ENCODE measurements around the gene NFATC2. TPM values are rescaled to one million over a fixed set of nuclear protein-coding genes. Genes with fewer than 3 reads are reported as not detected.

NFATC2 gene
- total RNA-seq, 1 experiment from 2014 or later: 5.0 TPM

GRCh38 chr20:51579137-51579536 lies 36.6 kb upstream of the NFATC2 start (continued):
- TF ChIP-seq REST (IDR thresholded peaks at IDR 0.05; ENCODE audit: low read depth) (no peak), EZH2phosphoT487 (IDR thresholded peaks at IDR 0.05; ENCODE audit: borderline replicate concordance) (no peak), ZFX (IDR thresholded peaks at IDR 0.05) (no peak)

- Histone ChIP-seq H3K4me1 (ENCODE audit: control insufficient read depth in 1 of 2, insufficient read depth in 2 of 2, low read length in 2 of 2) (no peaks in the 10 kb centered on the region), H3K9me2 (ENCODE audit: insufficient read depth) (no peaks in the 10 kb centered on the region), H3K4me3 (replicated peaks in 1 of 2; ENCODE audit: low read depth in 1 of 2, low read length in 2 of 2) (no peak overlapping the region), H4K20me1 (ENCODE audit: insufficient read depth) (no peaks in the 10 kb centered on the region), H3K9me3 (ENCODE audit: control insufficient read depth in 1 of 2, insufficient read depth in 1 of 2, low read depth in 1 of 2, low read length in 2 of 2) (no peaks in the 10 kb centered on the region; a peak in 1 of 4 replicates), H3K36me3 (ENCODE audit: control insufficient read depth in 1 of 2, insufficient read depth in 2 of 2, low read length in 2 of 2) (no peaks in the 10 kb centered on the region), H3K9ac (ENCODE audit: low read length) (no peak overlapping the region), H3K79me2 (ENCODE audit: insufficient read depth, low read length) (no peaks in the 10 kb centered on the region), H3K4me2 (ENCODE audit: low read length) (no peak overlapping the region), H3K27ac (ENCODE audit: low read depth, low read length) (no peak overlapping the region), H3K27me3 (ENCODE audit: insufficient read depth, low read length) (no peaks in the 10 kb centered on the region), H2AFZ (ENCODE audit: low read depth, low read length, poor library complexity, severe bottlenecking) (no peak overlapping the region)
- BruUV-seq (replicated peaks): no TSS peak
- DNase-seq (ENCODE audit: low read depth, low spot score) (no peak), ATAC-seq (peak; percentile 77)
- intact Hi-C loops (cut with micrococcal nuclease): no loop called here
- ChIA-PET POLR2A (no interaction called here), CTCF (no interaction called here), RAD21 (ENCODE audit: low non-redundant PET in 1 of 2, low total read pairs in 2 of 2, uncharacterized antibody in 2 of 2, unreplicated experiment in 2 of 2) (no interaction called here)
- TF ChIP-seq TCF7L2 (IDR thresholded peaks at IDR 0.05; ENCODE audit: borderline replicate concordance, extremely low read depth, insufficient read depth, insufficient read length): no peak
- TF ChIP-seq SP1 (IDR thresholded peaks at IDR 0.05; ENCODE audit: low read depth): no peak
Measured at GRCh38 chr20:51578145-51578459, 35.6 kb upstream of the NFATC2 start.

Measured in HCT116 (cell line).